ENCODE measurements around the gene PAPPA2. TPM values are rescaled to one million over a fixed set of nuclear protein-coding genes. Genes with fewer than 3 reads are reported as not detected.

The PAPPA2 gene
- total RNA-seq, 4 donors from 2014 or later = under 0.01 to 1.5 TPM; not detected in 2

DNA sequence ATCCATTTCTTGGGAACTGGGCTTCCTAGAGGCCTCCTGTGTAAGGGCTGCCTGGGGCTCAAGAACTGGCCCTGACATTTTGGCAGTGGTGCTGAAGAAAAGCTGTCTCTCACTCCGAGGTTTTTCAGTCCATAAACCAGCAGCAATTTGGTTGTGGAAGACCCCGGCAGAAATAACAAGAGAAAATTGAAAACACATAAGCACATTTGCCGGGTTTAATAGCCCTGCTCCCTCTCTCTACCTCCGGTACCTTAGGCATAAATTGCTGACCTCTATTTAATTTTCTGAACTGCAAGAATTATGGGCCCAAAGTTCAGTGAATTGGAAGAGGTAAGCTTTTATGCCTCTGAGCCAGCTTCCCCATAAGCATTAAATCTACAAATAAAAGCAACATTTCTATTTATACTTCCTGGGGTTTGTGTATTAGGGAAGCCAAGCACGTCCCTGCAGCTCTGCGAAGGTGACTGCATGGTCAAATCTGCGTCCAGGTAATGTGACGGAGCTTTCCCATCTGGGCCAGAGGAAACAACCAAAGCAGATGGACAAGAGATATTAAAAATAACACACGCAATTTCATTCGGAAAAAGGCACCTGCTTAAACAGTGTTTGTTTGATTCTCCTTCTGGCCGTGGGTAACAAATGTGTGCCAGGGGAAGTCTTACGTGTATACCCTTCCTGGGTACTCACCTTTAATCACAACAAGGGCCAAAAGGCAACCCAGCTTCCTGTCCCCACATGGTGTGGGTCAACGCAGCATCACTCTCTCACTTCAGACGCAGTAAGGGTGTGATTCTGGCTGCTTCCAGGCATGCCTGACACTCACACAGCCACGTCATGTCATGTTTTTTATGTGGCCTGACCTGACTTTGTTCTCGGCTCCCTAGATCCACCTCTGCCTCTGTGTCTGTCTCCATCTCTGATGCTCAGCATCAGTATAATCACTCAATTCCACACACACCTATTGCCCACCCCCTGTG, 69.2 kb downstream of the PAPPA2 start:
- H3K4me3 ChIP-seq = no peak overlapping the region
- intact Hi-C loops (cut with DNase I) = no loop called here
- H3K9me3 ChIP-seq = no peaks in the 10 kb centered on the region
- H3K4me1 ChIP-seq = no peaks in the 10 kb centered on the region
- H3K27me3 ChIP-seq = no peaks in the 10 kb centered on the region
- no peak overlapping the region for H3K27ac ChIP-seq
- TF ChIP-seq, protein P1, sequence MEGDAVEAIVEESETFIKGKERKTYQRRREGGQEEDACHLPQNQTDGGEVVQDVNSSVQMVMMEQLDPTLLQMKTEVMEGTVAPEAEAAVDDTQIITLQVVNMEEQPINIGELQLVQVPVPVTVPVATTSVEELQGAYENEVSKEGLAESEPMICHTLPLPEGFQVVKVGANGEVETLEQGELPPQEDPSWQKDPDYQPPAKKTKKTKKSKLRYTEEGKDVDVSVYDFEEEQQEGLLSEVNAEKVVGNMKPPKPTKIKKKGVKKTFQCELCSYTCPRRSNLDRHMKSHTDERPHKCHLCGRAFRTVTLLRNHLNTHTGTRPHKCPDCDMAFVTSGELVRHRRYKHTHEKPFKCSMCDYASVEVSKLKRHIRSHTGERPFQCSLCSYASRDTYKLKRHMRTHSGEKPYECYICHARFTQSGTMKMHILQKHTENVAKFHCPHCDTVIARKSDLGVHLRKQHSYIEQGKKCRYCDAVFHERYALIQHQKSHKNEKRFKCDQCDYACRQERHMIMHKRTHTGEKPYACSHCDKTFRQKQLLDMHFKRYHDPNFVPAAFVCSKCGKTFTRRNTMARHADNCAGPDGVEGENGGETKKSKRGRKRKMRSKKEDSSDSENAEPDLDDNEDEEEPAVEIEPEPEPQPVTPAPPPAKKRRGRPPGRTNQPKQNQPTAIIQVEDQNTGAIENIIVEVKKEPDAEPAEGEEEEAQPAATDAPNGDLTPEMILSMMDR (IDR thresholded peaks at IDR 0.05) = no peak
- TF ChIP-seq POLR2A (IDR thresholded peaks at IDR 0.05) = no peak
- 64 to 66% methylated on average over 16 of the region's 16 CpGs for WGBS, 2 donors
- DNase-seq = no peak
- no peaks in the 10 kb centered on the region for H3K36me3 ChIP-seq

DNA sequence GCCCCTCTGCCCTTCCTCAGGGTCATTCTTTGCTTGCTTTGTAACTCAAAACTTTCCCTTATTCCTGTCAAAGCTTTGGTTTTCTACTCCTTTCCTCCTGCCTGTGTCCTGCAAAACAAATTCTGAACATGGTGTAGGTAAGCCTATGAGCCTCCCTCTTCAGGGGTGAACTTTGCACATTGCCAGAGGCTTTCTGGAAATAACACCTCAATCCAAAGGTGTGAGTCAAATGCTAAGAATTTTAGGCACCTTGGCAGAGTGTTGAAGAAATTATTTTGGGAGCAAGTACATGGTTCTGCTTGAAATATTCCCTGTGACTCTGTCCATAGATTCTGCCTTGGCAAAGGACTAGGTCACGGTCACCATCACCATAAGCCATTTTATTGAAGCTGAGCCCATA, 70.0 kb downstream of the PAPPA2 start:
- H3K36me3 ChIP-seq = no peaks in the 10 kb centered on the region
- H3K27me3 ChIP-seq = no peaks in the 10 kb centered on the region
- intact Hi-C loops (cut with DNase I) = no loop called here
- 60 to 82% methylated on average over 1 of the region's 1 CpG for WGBS, 2 donors
- H3K4me1 ChIP-seq = no peaks in the 10 kb centered on the region
- TF ChIP-seq POLR2A (IDR thresholded peaks at IDR 0.05) = no peak
- TF ChIP-seq, protein P1 (IDR thresholded peaks at IDR 0.05) = no peak
- H3K9me3 ChIP-seq = no peaks in the 10 kb centered on the region
- DNase-seq = no peak
- no peak overlapping the region for H3K4me3 ChIP-seq
- H3K27ac ChIP-seq = no peak overlapping the region

DNA sequence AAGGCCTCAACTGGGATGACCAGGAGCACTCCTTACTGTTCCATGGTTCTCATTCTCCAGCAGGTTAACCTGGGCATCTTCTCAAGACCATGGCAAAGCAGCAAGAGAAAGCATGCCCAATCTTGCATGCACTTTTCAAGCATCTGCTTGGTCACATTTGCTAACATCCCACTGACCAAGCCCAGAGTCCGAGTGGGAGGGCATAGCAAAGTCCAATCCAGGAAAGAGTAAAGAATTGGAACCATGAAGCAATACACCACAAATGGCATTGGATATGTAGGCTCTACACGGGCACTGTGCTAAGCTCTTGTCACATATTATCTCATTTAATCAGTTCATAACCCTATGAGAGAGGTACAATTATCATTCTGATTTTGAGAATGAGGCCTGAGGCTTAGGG, 73.6 kb downstream of the PAPPA2 start:
- H3K36me3 ChIP-seq = no peaks in the 10 kb centered on the region
- 63 to 73% methylated on average over 2 of the region's 2 CpGs for WGBS, 2 donors
- no peak overlapping the region for H3K4me3 ChIP-seq
- DNase-seq = no peak
- TF ChIP-seq, protein P1 (IDR thresholded peaks at IDR 0.05) = no peak
- TF ChIP-seq POLR2A (IDR thresholded peaks at IDR 0.05) = no peak
- no peaks in the 10 kb centered on the region for H3K27me3 ChIP-seq
- H3K27ac ChIP-seq = no peak overlapping the region
- H3K9me3 ChIP-seq = no peaks in the 10 kb centered on the region
- no peaks in the 10 kb centered on the region for H3K4me1 ChIP-seq
- intact Hi-C loops (cut with DNase I) = no loop called here

DNA sequence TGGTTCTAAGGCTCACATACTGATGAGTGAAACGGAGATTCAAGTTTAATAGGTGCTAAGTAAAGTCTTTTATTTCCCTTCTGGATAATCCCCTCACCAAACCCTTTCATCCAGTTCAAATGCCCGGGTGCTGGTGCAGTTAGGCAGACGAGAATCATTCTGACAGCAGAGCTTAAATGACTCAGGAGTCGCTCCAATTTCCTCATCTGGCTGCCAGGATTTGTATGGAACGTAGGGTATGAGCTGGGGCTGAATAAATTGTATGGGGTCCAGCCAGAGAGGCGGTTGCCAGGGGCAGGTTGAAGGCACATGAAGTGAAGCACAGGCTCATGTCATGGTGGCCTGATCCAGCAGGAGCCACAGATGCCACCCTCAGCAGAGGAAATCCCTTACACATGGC, 76.0 kb downstream of the PAPPA2 start:
- H3K4me3 ChIP-seq = no peak overlapping the region
- no peaks in the 10 kb centered on the region for H3K4me1 ChIP-seq
- H3K27me3 ChIP-seq = no peaks in the 10 kb centered on the region
- intact Hi-C loops (cut with DNase I) = no loop called here
- no peaks in the 10 kb centered on the region for H3K9me3 ChIP-seq
- no peak for TF ChIP-seq POLR2A (IDR thresholded peaks at IDR 0.05)
- TF ChIP-seq, protein P1 (IDR thresholded peaks at IDR 0.05) = no peak
- WGBS, 2 donors = 32 to 38% methylated on average over 4 to 6 of the region's 6 CpGs
- no peak overlapping the region for H3K27ac ChIP-seq
- DNase-seq = no peak
- no peaks in the 10 kb centered on the region for H3K36me3 ChIP-seq

DNA sequence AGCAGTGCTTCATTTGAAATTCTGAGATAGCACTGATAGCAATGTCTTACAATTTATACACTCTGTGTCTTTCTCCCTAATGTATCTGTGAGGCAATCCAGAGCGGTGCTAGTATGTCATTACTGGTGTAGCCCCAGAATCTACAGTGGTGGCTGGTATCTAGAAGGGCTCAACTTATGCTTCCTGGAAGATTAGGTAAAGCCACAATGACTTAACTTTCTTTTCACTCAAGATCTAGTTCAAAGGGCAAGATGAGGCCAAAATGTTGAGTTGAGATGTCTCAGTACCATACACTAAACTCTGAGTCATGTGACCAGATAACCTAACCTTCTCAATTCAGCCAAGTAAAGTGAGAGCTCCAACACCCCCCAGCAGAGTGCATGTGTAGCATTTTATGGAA, 77.5 kb downstream of the PAPPA2 start:
- no peaks in the 10 kb centered on the region for H3K9me3 ChIP-seq
- no peak overlapping the region for H3K27ac ChIP-seq
- DNase-seq = no peak
- H3K4me1 ChIP-seq = no peaks in the 10 kb centered on the region
- intact Hi-C loops (cut with DNase I) = no loop called here
- whole genome bisulfite sequencing, 2 donors = 89 to 100% methylated on average over 1 of the region's 1 CpG
- no peak overlapping the region for H3K4me3 ChIP-seq
- TF ChIP-seq, protein P1 (IDR thresholded peaks at IDR 0.05) = no peak
- TF ChIP-seq POLR2A (IDR thresholded peaks at IDR 0.05) = no peak
- H3K27me3 ChIP-seq = peaks cover 0 to 4% (median 0%) of the 10 kb centered on the region in 4 donors
- no peaks in the 10 kb centered on the region for H3K36me3 ChIP-seq
